Activated CD4-positive, alpha-beta T cell treated with anti-CD3 and anti-CD28 coated beads for 36 hours (primary cell): ENCODE results near the gene ADA. TPM values are rescaled to one million over a fixed set of nuclear protein-coding genes. Genes with fewer than 3 reads are reported as not detected.

ENCODE experiments used
- ATAC-seq: fragments of 200-7000 bp; cut with Tn5 transposase; one replicate; pipeline ENCODE4 v1.10.0; 2021; ENCODE audit warnings: mild to moderate bottlenecking, moderate library complexity
- CTCF ChIA-PET: fragments of 350-600 bp; sonication (Branson Sonifier 250); formaldehyde crosslinking; loops from one replicate; lab custom pipeline; 2021; ENCODE audit warnings: antibody characterized with exemption; lab: Charles Lee
- POLR2A ChIA-PET: fragments of 350-600 bp; sonication (Branson Sonifier 250); formaldehyde crosslinking; loops from one replicate; lab custom pipeline; 2021; ENCODE audit warnings: antibody characterized with exemption, inconsistent platforms; lab: Charles Lee
- DNase-seq: peaks from one replicate; pipeline ENCODE4 v3.0.0-alpha.2; 2020
- H3K27ac Mint-ChIP-seq: one replicate; pipeline ENCODE4 v1.8.0; 2021; ENCODE audit warnings: mixed read lengths
- H3K27me3 Mint-ChIP-seq: one replicate; pipeline ENCODE4 v1.8.0; 2021; ENCODE audit warnings: mixed read lengths
- H3K36me3 Mint-ChIP-seq: one replicate; pipeline ENCODE4 v1.8.0; 2021; ENCODE audit warnings: low read depth, mixed read lengths
- H3K4me1 Mint-ChIP-seq: one replicate; pipeline ENCODE4 v1.8.0; 2021; ENCODE audit warnings: mixed read lengths
- H3K4me3 Mint-ChIP-seq: one replicate; pipeline ENCODE4 v1.8.0; 2021; ENCODE audit warnings: mild to moderate bottlenecking, moderate library complexity, mixed read lengths
- H3K9me3 Mint-ChIP-seq: one replicate; pipeline ENCODE4 v1.8.0; 2021; ENCODE audit warnings: low read depth, mixed read lengths
- intact Hi-C, 2 experiments: fragments of 100-400 bp; cut with DNase I in 1 of 2; cut with micrococcal nuclease in 1 of 2; formaldehyde crosslinking; loops; one replicate each; pipeline versions ENCODE4 v1.14.2 to v1.15.1; 2022 to 2024; cut with DNase I, micrococcal nuclease
- total RNA-seq, 2 experiments: library from RNA; stranded (reverse); gene quantifications; one replicate each; pipeline ENCODE4 v1.2.3, GENCODE V29; 2021

The ADA gene
- total RNA-seq, 2 experiments from 2014 or later, result 33.8 to 37.8 TPM

DNA sequence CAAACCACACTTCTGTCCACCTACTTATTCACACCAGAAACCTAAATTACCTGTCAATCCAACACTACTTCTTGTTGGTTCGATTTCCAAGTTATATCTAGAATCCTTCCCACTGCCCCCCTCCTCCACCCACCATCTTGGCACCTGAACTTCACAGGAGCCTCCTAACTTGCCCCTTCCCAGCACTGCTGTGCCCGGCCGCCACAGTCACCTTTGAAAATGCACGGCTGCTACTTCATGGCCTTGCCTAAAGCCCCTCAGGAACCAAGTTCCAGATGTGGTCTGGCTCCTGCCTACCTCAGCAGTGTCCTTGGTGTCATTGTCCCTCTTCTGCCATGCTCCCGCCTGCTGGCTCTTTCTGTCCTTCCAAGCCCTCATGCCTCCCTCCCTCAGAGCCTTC lies 37.9 kb downstream of the ADA start:
- no peaks in the 10 kb centered on the region for H3K9me3 Mint-ChIP-seq
- peaks cover 49% of the 10 kb centered on the region for H3K4me1 Mint-ChIP-seq
- CTCF ChIA-PET, result interaction anchor here (1.1 kb wide), 1 partner anchor 301 kb away, joined by 3 read pairs; no protein-coding TSS in a partner anchor
- intact Hi-C loops, result loop anchor here in 1 of 2 experiments (5.0 kb wide), 1 partner anchor 136 kb away; the partner anchor contains the start of gene TTPAL
- H3K27me3 Mint-ChIP-seq, result no peaks in the 10 kb centered on the region
- ATAC-seq, result no peak
- H3K4me3 Mint-ChIP-seq, result no peak overlapping the region
- no peak for DNase-seq
- POLR2A ChIA-PET, result no interaction called here
- H3K36me3 Mint-ChIP-seq, result peaks cover 7% of the 10 kb centered on the region
- peak overlapping the region; percentile 23 for H3K27ac Mint-ChIP-seq

DNA sequence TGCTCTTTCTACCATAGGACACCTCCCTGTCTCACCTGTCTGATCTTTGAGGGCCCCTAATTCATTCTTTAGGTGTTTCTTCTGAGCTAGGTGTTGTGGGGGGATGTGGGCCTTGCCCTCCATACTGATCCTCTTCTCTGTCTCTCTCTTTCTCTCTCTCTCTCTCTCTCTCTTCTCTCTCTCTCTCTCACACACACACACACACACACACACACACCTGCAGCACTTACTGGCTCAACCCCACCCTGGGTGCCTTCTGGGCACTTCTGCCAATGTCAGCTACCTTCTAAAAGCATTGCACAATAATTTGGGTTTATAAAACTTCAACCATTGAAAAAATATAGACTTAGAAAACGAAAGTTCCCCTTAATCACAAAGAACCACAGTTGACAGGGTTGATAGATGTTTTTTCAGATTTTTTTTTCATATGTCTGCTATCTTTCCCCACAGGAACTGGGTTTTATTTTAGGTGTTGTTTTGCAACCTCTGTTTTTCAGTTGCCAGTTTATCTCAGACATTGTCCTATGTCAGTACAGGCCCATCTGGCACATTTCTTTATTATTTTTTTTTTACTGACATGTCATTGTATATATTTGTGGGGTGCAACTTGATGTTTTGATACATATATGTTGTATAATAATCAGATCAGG lies 41.1 kb downstream of the ADA start:
- Mint-ChIP-seq H3K27ac (peak overlapping the region; percentile 67), H3K27me3 (no peaks in the 10 kb centered on the region), H3K9me3 (no peaks in the 10 kb centered on the region), H3K4me1 (peaks cover 25% of the 10 kb centered on the region), H3K36me3 (peaks cover 5% of the 10 kb centered on the region), H3K4me3 (no peak overlapping the region)
- ChIA-PET POLR2A (interaction anchor here (0.6 kb wide), 1 partner anchor 37 kb away, joined by 3 read pairs; no protein-coding TSS in a partner anchor), CTCF (interaction anchor here (0.6 to 4.1 kb wide), 38 partner anchors 8 to 392 kb away, joined by 3 to 32 read pairs (median 4); partner anchors contain the start of genes FITM2, PKIG, SERINC3 and TTPAL)
- DNase-seq (no peak), ATAC-seq (peak; percentile 34)
- intact Hi-C loops, result loop anchor here (1.0 to 5.0 kb wide), 7 partner anchors 34 to 395 kb away; partner anchors contain the start of genes SERINC3 (in 2 of the 2) and TTPAL (in 2 of the 2)

DNA sequence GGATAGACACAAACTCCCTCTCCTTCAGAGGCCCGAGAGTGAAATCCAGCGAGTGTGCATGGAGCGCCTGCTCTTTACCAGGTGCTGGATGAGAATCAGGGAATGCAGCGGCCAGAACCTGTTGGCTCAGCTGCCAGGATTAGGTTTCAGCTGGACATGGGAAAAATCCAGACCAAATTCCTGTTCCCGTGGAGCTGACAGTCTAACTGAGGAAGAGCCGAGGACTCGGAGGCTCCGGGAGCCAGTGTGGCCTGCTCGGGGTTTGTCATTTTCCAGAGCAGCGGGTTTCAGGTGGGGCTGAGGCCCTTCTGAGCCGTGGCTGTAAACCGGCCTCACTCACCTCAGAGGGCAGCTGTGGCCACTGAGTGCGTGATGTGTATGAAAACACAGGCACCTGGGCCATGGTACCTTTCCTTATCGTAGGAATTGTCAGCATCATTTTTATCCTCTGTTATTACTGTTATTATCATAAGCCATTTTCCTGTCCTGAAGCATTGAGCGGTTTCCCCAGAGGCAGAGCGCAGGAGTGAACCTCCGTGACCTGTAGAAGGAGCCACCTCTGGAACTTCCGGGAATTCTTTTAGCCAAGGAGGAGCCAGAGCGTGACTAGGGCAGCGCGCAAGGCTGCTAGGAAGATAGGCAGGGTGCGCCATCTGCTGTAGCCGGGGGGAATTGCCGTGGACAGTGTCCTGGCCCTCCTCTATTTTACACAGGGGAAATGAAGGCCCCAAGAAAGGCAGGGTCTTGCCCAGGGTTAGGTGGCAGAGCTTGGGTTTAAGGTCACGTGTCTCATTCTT lies 41.8 kb downstream of the ADA start:
- ChIA-PET POLR2A (no interaction called here), CTCF (interaction anchor here (0.6 to 4.1 kb wide), 43 partner anchors 9 to 396 kb away, joined by 3 to 32 read pairs (median 4); partner anchors contain the start of genes FITM2, PKIG, SERINC3 and TTPAL)
- DNase-seq, result peak; percentile 91
- peak overlapping the region; percentile 84 for H3K27ac Mint-ChIP-seq
- H3K27me3 Mint-ChIP-seq, result no peaks in the 10 kb centered on the region
- ATAC-seq, result peak; percentile 96
- peaks cover 5% of the 10 kb centered on the region for H3K36me3 Mint-ChIP-seq
- peak overlapping the region; percentile 24 for H3K4me3 Mint-ChIP-seq
- intact Hi-C loops, result loop anchor here (1.0 to 5.0 kb wide), 7 partner anchors 33 to 394 kb away; partner anchors contain the start of genes SERINC3 (in 2 of the 2) and TTPAL (in 2 of the 2)
- H3K4me1 Mint-ChIP-seq, result peaks cover 18% of the 10 kb centered on the region
- H3K9me3 Mint-ChIP-seq, result no peaks in the 10 kb centered on the region

DNA sequence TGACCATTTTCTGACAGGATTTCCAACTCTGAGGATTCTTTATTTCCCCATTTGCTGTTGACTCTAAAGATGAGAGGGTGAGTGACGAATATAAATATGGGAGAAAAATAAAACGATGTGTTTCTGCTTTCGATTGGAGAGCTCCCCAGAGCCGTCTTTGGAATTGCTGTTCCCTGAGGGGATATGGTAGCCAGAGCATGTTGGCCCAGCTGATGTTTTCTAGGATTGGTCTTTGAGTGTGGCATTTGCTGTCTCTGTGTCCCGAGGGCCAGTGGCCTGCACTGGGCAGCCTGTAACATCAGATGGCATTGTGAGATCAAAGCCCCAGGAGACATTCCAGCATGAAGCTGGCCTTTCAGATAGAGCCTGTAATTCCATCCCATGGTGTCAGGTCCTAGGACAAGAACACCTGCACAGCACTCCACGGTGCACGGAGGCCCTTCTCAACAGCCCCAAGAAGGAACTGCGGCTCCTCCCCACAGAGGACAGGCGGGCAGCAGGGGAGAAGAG lies 42.4 kb downstream of the ADA start:
- POLR2A ChIA-PET, result no interaction called here
- peaks cover 3% of the 10 kb centered on the region for H3K36me3 Mint-ChIP-seq

DNA sequence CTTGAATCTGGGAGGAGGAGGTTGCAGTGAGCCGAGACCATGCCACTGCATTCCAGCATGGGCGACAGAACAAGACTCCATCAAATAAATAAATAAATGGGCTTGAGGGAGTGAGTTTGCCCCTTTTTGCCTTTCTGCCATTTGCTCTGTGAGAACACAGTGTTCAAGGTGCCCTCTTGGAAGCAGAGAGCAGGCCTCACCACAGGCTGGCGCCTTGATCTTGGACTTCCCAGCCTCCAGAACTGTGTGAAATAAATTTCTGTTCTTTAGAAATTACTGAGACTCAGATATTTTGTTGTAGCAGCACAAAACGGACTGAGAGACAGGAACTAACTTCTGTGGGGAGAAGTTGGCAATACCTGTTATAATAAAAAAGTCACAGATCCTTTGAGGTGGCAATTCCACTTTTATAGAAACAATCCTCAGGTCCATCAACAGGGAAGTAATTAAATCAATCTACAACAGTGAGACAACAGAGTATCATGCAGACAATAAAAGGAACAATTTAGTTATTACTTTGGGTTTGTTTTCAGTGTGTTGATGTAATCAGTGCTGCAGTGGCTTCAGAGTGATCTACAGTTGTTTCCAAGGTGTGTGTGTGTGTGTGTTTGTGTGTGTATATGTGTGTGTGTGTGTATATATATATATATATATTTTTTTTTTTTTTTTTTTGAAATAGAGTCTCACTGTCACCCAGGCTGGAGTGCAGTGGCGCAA lies 44.6 kb downstream of the ADA start:
- ATAC-seq, result no peak
- POLR2A ChIA-PET, result interaction anchor here (0.6 kb wide), 1 partner anchor 11 kb away, joined by 3 read pairs; no protein-coding TSS in a partner anchor

More for the DNA sequence above, 42.4 kb downstream of the ADA start:
- ATAC-seq (no peak), DNase-seq (no peak)
- no peaks in the 10 kb centered on the region for H3K27me3 Mint-ChIP-seq
- CTCF ChIA-PET, result interaction anchor here (0.8 to 4.1 kb wide), 18 partner anchors 9 to 395 kb away, joined by 3 to 32 read pairs (median 4); partner anchors contain the start of genes FITM2, PKIG and SERINC3
- H3K4me3 Mint-ChIP-seq, result no peak overlapping the region
- intact Hi-C loops, result loop anchor here in 1 of 2 experiments (1.0 kb wide), 1 partner anchor 394 kb away; no protein-coding TSS in a partner anchor
- H3K27ac Mint-ChIP-seq, result no peak overlapping the region
- H3K9me3 Mint-ChIP-seq, result no peaks in the 10 kb centered on the region
- peaks cover 13% of the 10 kb centered on the region for H3K4me1 Mint-ChIP-seq

DNA sequence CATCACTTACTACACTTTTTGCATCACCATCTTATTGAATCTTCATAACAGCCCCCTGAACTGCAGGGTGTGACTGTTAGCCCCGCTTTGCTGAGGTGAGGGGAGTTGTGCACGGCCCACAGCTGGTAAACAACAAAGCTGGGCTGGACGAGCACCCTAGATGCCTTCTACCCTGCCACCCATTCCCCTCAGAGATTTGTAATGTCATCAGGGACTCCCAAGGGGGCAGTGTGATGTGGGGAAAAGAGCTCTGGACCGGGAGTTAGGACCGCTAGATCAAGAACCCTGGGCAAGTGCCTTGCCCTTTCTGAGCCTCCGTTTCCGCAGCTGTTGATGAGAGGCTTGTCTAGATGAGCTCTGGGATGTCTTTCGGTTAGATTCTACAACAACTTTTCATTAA lies 48.2 kb downstream of the ADA start:
- intact Hi-C loops, result no loop called here
- ATAC-seq (no peak), DNase-seq (no peak)
- ChIA-PET CTCF (interaction anchor here (0.7 to 1.1 kb wide), 4 partner anchors 8 to 214 kb away, joined by 3 to 4 read pairs (median 3); partner anchors contain the start of gene SERINC3), POLR2A (no interaction called here)
- no peak overlapping the region for H3K4me3 Mint-ChIP-seq
- peaks cover 14% of the 10 kb centered on the region for H3K4me1 Mint-ChIP-seq
- H3K27me3 Mint-ChIP-seq, result no peaks in the 10 kb centered on the region
- H3K9me3 Mint-ChIP-seq, result no peaks in the 10 kb centered on the region
- no peak overlapping the region for H3K27ac Mint-ChIP-seq
- no peaks in the 10 kb centered on the region for H3K36me3 Mint-ChIP-seq

More for the DNA sequence above, 44.6 kb downstream of the ADA start:
- no peaks in the 10 kb centered on the region for H3K36me3 Mint-ChIP-seq
- DNase-seq, result no peak
- intact Hi-C loops, result no loop called here
- no peaks in the 10 kb centered on the region for H3K27me3 Mint-ChIP-seq
- H3K4me1 Mint-ChIP-seq, result peaks cover 14% of the 10 kb centered on the region
- H3K27ac Mint-ChIP-seq, result no peak overlapping the region
- no peaks in the 10 kb centered on the region for H3K9me3 Mint-ChIP-seq
- CTCF ChIA-PET, result interaction anchor here (0.6 to 4.1 kb wide), 4 partner anchors 8 to 131 kb away, joined by 3 to 32 read pairs (median 3); partner anchors contain the start of gene TTPAL
- H3K4me3 Mint-ChIP-seq, result no peak overlapping the region

DNA sequence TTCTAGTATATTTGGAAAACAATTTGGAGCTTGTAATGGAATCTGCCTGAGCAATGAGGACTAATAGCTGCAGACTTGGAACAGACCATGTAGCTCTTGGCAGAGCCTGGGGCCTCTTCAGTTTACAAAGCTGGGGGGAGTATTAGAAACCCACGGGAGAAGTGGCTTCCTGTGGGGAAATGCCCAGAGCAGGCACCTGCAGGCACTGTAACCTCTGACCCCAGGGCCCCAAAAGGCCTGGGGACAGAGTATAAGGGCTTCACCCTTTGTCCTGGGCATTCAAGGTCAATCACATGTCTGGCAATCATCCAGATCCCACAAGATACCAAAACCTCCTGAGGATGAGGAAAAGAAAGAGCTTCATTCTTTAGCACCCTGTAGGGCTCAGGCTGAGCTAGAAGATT lies 49.7 kb downstream of the ADA start:
- H3K36me3 Mint-ChIP-seq, result no peaks in the 10 kb centered on the region
- no peak overlapping the region for H3K4me3 Mint-ChIP-seq
- intact Hi-C loops, result no loop called here

DNA sequence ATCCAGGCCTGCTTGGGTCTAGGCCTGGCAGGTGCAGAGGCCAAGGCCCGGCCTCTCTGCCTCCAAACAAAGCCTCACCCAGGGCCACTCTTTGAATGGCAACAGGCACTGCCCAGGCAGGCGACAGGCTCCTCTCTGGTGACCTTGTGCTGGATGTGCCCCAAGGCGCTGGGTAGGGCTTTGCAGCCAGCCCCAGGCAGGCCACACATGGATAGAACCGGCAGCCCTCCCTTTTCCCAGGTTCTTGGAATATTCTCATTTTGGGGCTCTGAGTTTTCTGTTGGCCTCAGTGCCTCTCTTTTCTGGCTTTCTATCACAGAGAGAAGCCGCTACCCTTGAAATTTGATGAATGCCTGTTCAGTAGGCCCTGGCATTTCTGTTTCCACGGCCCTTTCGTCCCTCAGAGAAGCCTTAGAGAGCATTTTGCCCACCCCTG lies 50.2 kb downstream of the ADA start:
- no peaks in the 10 kb centered on the region for H3K36me3 Mint-ChIP-seq
- H3K27ac Mint-ChIP-seq, result peak overlapping the region; percentile 15
- ATAC-seq (no peak), DNase-seq (no peak)
- CTCF ChIA-PET, result no interaction called here
- H3K4me1 Mint-ChIP-seq, result peaks cover 17% of the 10 kb centered on the region
- intact Hi-C loops, result no loop called here
- no peak overlapping the region for H3K4me3 Mint-ChIP-seq
- H3K27me3 Mint-ChIP-seq, result no peaks in the 10 kb centered on the region
- POLR2A ChIA-PET, result interaction anchor here (0.6 to 0.7 kb wide), 2 partner anchors 10 to 26 kb away, joined by 3 read pairs; no protein-coding TSS in a partner anchor
- no peaks in the 10 kb centered on the region for H3K9me3 Mint-ChIP-seq

More for the DNA sequence above, 49.7 kb downstream of the ADA start:
- DNase-seq (no peak), ATAC-seq (no peak)
- POLR2A ChIA-PET, result interaction anchor here (0.7 kb wide), 1 partner anchor 26 kb away, joined by 3 read pairs; no protein-coding TSS in a partner anchor
- Mint-ChIP-seq H3K9me3 (no peaks in the 10 kb centered on the region), H3K27ac (no peak overlapping the region), H3K4me1 (peaks cover 17% of the 10 kb centered on the region), H3K27me3 (no peaks in the 10 kb centered on the region)
- CTCF ChIA-PET, result interaction anchor here (0.6 to 0.9 kb wide), 3 partner anchors 39 to 217 kb away, joined by 3 to 4 read pairs (median 3); no protein-coding TSS in a partner anchor

DNA sequence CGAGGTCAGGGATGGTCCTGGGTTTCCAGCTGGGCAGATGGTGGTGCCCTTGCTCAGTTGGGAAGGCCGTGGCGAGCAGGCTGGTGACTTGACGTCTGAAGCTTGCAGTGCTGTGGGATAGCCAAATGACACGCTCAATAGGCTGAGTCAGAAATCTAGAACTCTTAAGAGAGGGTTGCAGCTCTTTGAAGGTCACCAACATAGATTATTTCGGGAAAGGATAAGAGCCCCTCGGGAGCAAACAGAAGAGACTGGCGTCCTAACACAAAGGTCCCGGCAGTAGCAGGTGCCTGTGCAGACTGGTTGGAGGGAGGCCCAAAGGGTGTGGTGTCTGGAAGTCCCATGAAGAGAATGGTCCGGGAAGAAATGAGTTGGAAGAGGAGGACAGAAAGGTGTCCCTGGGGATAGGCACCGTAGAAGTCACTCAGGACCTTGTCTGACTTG lies 50.7 kb downstream of the ADA start:
- no peak for DNase-seq
- intact Hi-C loops, result no loop called here
- ChIA-PET CTCF (interaction anchor here (4.1 kb wide), 1 partner anchor 8 kb away, joined by 32 read pairs; no protein-coding TSS in a partner anchor), POLR2A (interaction anchor here (0.6 kb wide), 1 partner anchor 10 kb away, joined by 3 read pairs; no protein-coding TSS in a partner anchor)
- no peaks in the 10 kb centered on the region for H3K9me3 Mint-ChIP-seq
- ATAC-seq, result no peak
- no peaks in the 10 kb centered on the region for H3K27me3 Mint-ChIP-seq
- H3K36me3 Mint-ChIP-seq, result no peaks in the 10 kb centered on the region
- no peak overlapping the region for H3K4me3 Mint-ChIP-seq
- peaks cover 17% of the 10 kb centered on the region for H3K4me1 Mint-ChIP-seq
- no peak overlapping the region for H3K27ac Mint-ChIP-seq

DNA sequence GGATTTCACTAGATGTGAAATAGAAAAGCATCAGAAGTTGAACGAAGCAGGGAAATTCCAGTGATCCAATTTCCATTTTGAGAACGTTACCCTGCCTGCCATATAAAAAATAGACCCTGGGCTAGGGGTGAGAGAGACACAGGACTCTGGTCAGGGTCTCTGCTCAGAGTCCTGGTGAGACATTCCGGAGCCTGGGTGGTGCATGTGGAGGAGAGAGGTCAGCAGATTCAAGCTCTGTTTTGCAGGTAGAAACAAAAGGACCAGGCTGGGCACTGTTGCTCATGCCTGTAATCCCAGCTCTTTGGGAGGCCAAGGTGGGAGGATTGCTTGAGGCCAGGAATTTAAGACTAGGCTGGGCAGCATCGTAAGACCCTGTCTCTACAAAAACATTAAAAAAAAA lies 51.2 kb downstream of the ADA start:
- no peaks in the 10 kb centered on the region for H3K36me3 Mint-ChIP-seq
- no peak for ATAC-seq

More for the DNA sequence above, 51.2 kb downstream of the ADA start:
- no peak overlapping the region for H3K4me3 Mint-ChIP-seq
- H3K4me1 Mint-ChIP-seq, result peaks cover 17% of the 10 kb centered on the region
- DNase-seq, result no peak
- ChIA-PET POLR2A (no interaction called here), CTCF (interaction anchor here (4.1 kb wide), 1 partner anchor 9 kb away, joined by 32 read pairs; no protein-coding TSS in a partner anchor)
- no peaks in the 10 kb centered on the region for H3K9me3 Mint-ChIP-seq
- intact Hi-C loops, result no loop called here
- no peaks in the 10 kb centered on the region for H3K27me3 Mint-ChIP-seq
- H3K27ac Mint-ChIP-seq, result no peak overlapping the region
